LNCaP clone FGC (cell line): ENCODE data around the gene KHDC1L.

Experiments
- DNase-seq: peaks from one replicate; pipeline ENCODE4 v3.0.0-alpha.2; 2011; ENCODE audit warnings: low read depth
- H3K4me3 ChIP-seq: 2 replicates; pipeline ENCODE4 v1.5.1; 2011; ENCODE audit warnings: mild to moderate bottlenecking, low read depth, low read length, control low read depth
- TF ChIP-seq, protein P1 (sequence below): IDR thresholded peaks from 2 replicates; pipeline ENCODE4 v1.5.1; 2012; ENCODE audit warnings: mild to moderate bottlenecking; ENCODE audit not compliant: control insufficient read depth, insufficient read depth; ENCODE audit errors: extremely low read depth

The KHDC1L gene

DNA sequence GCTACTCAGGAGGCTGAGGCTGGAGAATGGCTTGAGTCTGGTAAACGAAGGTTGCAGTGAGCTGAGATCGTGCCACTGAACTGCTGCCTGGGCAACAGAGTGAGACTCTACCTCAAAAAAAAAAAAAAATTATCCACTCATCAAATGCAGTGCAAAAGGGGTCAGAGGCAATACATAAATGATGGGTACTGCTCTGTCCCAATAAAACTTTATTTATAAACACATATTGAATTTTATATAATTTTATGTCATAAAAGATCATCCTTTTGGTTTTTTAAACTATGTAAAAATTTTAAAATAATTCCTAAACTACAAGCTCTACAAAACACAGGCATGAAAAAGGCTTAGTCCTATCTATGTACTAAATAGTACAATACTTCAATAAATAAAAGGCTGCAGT lies 27.4 kb upstream of the KHDC1L start:
- DNase-seq, result no peak
- TF ChIP-seq, protein P1, sequence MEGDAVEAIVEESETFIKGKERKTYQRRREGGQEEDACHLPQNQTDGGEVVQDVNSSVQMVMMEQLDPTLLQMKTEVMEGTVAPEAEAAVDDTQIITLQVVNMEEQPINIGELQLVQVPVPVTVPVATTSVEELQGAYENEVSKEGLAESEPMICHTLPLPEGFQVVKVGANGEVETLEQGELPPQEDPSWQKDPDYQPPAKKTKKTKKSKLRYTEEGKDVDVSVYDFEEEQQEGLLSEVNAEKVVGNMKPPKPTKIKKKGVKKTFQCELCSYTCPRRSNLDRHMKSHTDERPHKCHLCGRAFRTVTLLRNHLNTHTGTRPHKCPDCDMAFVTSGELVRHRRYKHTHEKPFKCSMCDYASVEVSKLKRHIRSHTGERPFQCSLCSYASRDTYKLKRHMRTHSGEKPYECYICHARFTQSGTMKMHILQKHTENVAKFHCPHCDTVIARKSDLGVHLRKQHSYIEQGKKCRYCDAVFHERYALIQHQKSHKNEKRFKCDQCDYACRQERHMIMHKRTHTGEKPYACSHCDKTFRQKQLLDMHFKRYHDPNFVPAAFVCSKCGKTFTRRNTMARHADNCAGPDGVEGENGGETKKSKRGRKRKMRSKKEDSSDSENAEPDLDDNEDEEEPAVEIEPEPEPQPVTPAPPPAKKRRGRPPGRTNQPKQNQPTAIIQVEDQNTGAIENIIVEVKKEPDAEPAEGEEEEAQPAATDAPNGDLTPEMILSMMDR, result no peak
- H3K4me3 ChIP-seq, result no peak overlapping the region

DNA sequence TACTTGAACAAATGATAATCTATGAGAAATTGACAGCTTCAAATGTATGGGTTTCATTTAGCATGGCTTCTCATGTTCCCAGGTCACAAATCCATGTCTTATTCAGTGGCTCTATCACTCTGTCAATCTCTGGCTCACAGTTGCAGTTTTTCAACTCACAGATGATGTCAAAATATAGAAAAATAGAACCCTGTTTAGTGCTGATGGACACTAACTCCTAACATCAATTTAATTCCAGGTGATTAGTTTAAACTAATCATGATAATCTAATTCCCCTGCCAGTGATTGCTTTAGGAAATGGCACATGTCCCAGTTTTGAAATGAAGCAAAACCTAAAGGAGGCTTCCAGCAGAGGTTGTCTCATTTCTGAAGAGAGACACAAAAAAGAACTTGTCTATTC lies 24.7 kb upstream of the KHDC1L start:
- no peak overlapping the region for H3K4me3 ChIP-seq
- DNase-seq, result no peak
- TF ChIP-seq, protein P1, result no peak

DNA sequence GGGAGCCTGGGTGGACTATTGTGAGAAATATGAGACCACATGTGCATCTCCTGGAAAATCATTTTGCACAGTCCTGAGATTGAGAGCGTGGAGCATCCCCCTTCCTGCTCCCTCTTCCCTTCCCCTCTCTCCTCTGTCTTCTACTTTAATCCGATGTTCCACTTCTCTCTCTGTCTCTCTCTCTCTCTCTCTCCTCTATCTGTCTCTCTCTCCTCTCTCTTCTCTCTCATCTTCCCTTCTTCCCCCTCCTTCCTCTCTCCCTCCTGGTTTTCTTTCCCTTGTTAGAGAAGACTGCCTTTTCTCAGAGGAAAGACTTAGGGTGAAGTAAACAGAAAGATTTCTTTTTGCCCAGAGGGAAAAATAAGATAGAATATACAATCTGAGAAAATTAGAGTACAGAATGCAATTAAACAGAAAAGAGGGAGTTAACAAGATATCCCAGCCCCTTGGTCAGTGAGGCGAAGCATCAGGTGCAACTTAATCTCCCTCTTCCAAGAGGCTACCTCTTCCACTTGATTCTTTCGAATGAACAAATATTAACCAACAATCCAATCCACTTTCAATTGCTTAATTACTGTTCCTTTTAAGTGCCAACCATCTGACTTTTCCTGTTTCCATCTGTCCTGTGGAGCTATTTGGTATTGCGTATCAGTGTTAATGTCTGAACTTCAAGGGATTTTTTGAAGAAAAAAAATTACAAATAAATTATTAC lies 23.1 kb upstream of the KHDC1L start:
- H3K4me3 ChIP-seq, result no peak overlapping the region
- TF ChIP-seq, protein P1, result no peak
- DNase-seq, result no peak

DNA sequence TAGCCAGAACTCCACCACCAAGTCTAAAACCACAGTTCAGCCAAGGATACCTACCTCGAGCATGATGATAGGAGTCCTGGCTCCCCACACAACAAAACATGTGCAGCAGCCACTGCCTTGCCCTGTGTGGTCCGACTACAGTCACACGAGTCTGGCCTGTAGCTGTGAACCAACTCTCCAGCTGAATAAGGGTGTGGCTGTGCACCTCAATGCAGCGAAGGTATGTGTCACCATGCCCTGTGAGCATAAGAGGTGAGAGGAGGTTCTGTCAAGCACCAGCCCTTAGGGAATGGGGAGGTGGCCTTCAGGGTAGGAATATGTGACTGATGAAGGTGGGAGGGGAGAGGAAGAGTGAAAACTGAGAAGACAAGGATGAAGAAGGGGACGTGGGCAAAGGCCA lies 16.7 kb upstream of the KHDC1L start:
- TF ChIP-seq, protein P1, result no peak
- H3K4me3 ChIP-seq, result no peak overlapping the region
- DNase-seq, result no peak

DNA sequence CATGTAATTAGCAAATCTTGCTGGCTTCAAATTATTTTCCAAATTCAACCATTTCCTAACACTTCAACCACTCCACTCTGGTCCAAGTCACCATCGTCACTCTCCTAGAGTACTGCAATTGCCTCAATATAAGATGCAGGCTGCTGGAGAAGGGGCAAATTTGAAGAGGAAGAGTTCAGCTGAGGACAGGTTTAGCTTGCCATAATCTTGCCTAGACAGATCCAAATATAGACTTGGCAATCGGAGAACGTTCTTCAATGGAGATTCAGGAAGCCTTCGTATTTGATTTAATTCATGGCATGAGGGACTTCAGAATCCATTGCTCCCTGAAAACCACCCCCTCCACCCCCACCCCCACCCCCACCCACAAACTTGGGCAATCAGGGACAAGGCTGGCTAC lies 15.4 kb upstream of the KHDC1L start:
- TF ChIP-seq, protein P1, result no peak

DNA sequence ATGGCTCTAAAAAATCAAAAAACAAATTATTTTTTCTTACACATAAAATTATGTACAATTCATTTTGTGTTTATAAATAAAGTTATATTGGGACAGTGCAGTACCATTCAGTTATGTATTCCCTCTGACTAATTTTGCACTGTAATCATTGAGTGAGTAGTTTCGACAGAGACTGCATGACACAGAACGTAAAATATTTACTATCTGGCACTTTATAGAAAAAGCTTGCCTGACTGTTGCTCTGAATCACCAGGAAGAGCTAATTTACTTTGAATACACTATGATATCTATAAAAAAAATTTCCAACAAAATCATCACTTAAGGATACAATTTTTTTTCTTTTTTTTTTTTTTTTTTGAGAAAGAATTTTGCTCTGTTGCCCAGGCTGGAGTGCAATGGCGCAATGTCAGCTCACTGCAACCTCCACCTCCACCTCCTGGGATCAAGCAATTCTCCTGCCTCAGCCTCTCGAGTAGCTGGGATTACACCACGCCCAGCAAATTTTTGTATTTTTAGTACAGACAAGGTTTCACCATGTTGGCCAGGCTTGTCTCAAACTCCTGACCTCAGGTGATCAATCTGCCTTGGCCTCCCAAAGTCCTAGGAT lies 11.0 kb upstream of the KHDC1L start:
- DNase-seq, result no peak
- H3K4me3 ChIP-seq, result no peak overlapping the region
- TF ChIP-seq, protein P1, result no peak

More for the DNA sequence above, 15.4 kb upstream of the KHDC1L start:
- DNase-seq, result no peak
- H3K4me3 ChIP-seq, result no peak overlapping the region
